H1 (cell line): ENCODE results near the gene MEGF11. TPM values are rescaled to one million over a fixed set of nuclear protein-coding genes. Genes with fewer than 3 reads are reported as not detected.

Source experiments
- CTCF ChIA-PET: fragments of 300-600 bp; sonication (Branson Sonifier 250); formaldehyde crosslinking; loops from one replicate; lab custom pipeline; 2021; ENCODE audit not compliant: partially characterized antibody; lab: Charles Lee
- POLR2A ChIA-PET: fragments of 300-600 bp; sonication (Branson Sonifier 250); formaldehyde crosslinking; loops from one replicate; lab custom pipeline; 2021; ENCODE audit warnings: inconsistent platforms; ENCODE audit not compliant: partially characterized antibody; lab: Charles Lee
- DNase-seq, 2 experiments: peaks; one replicate each; pipeline versions ENCODE4 v3.0.0 to v3.0.0-alpha.2; 2010 to 2022; ENCODE audit warnings: low spot score in 2 of 2, low read depth in 1 of 2, mixed read lengths in 1 of 2
- FAIRE-seq: peaks from 2 replicates; lab custom pipeline; 2011; peaks lifted over from hg19 to GRCh38; lab: Jason Lieb, UNC
- H2AFZ ChIP-seq: 2 replicates; pipeline ENCODE4 v1.8.1; 2012; ENCODE audit warnings: low read length, inconsistent platforms
- H2AK5ac ChIP-seq: 2 replicates; pipeline ENCODE4 v1.6.1; 2013; ENCODE audit warnings: low read depth, low read length
- H2BK120ac ChIP-seq: replicated peaks from 2 replicates; pipeline ENCODE3; 2013; ENCODE audit warnings: low read depth, low read length, inconsistent platforms
- H2BK12ac ChIP-seq: 2 replicates; pipeline ENCODE4 v1.6.1; 2013; ENCODE audit warnings: low read depth, low read length
- H2BK15ac ChIP-seq: 2 replicates; pipeline ENCODE4 v1.6.1; 2013; ENCODE audit warnings: low read length
- H2BK20ac ChIP-seq: 2 replicates; pipeline ENCODE4 v1.6.1; 2013; ENCODE audit warnings: low read length
- H2BK5ac ChIP-seq: 2 replicates; pipeline ENCODE4 v1.6.1; 2013; ENCODE audit warnings: low read depth, low read length
- H3K14ac ChIP-seq: 2 replicates; pipeline ENCODE4 v1.6.1; 2013; ENCODE audit warnings: inconsistent platforms; ENCODE audit not compliant: insufficient read length
- H3K18ac ChIP-seq: 2 replicates; pipeline ENCODE4 v1.6.1; 2013; ENCODE audit warnings: low read length; ENCODE audit errors: extremely low read depth
- H3K23ac ChIP-seq: 2 replicates; pipeline ENCODE4 v1.6.1; 2013; ENCODE audit warnings: inconsistent platforms; ENCODE audit not compliant: insufficient read length
- H3K23me2 ChIP-seq: 2 replicates; pipeline ENCODE4 v1.6.1; 2013; ENCODE audit warnings: low read depth, low read length
- H3K27ac ChIP-seq: 2 replicates; pipeline ENCODE4 v1.6.1; 2011; ENCODE audit warnings: low read depth, low read length, inconsistent platforms
- H3K27me3 ChIP-seq, 4 experiments: replicated peaks in 1 of 4; 1 replicate in 1 of 4; 2 replicates in 3 of 4; pipeline versions ENCODE4 v1.6.1 to v1.8.1; 2011 to 2013; ENCODE audit warnings: low read length in 3 of 4, mild to moderate bottlenecking in 3 of 4, inconsistent platforms in 2 of 4, mixed read lengths in 2 of 4, moderate library complexity in 1 of 4; ENCODE audit not compliant: control insufficient read depth in 3 of 4, insufficient read depth in 3 of 4; ENCODE audit errors: extremely low read depth in 1 of 4
- H3K36me3 ChIP-seq, 4 experiments: 2 replicates each; pipeline versions ENCODE4 v1.6.1 to v1.8.1; 2011 to 2013; ENCODE audit warnings: mild to moderate bottlenecking in 4 of 4, low read length in 3 of 4, moderate library complexity in 2 of 4, control low read depth in 1 of 4, inconsistent platforms in 1 of 4; ENCODE audit not compliant: insufficient read depth in 4 of 4, control insufficient read depth in 2 of 4
- H3K4ac ChIP-seq: replicated peaks from 2 replicates; pipeline ENCODE3; 2013; ENCODE audit warnings: low read length, low read depth, mixed read lengths, inconsistent platforms; ENCODE audit not compliant: insufficient read length
- H3K4me1 ChIP-seq, 4 experiments: replicated peaks in 1 of 4; 1 replicate in 1 of 4; 2 replicates in 3 of 4; pipeline versions ENCODE4 v1.6.1 to v1.8.1; 2011 to 2013; ENCODE audit warnings: low read length in 3 of 4, inconsistent platforms in 2 of 4, mixed read lengths in 1 of 4; ENCODE audit not compliant: insufficient read depth in 4 of 4, control insufficient read depth in 3 of 4
- H3K4me2 ChIP-seq, 2 experiments: 2 replicates each; pipeline versions ENCODE4 v1.6.1 to v1.8.1; 2011 to 2013; ENCODE audit warnings: low read depth in 2 of 2, low read length in 2 of 2, control low read depth in 1 of 2, inconsistent platforms in 1 of 2, mild to moderate bottlenecking in 1 of 2; ENCODE audit not compliant: insufficient read depth in 1 of 2
- H3K4me3 ChIP-seq, 4 experiments: fragments of 200-600, 300-600 bp in 1 of 4; sonication (generic), shearing (Covaris generic), sonication (Bioruptor Twin) in 1 of 4; 2 replicates each; pipeline versions ENCODE4 v1.5.1 to v1.8.1; 2011 to 2016; ENCODE audit warnings: low read length in 4 of 4, low read depth in 3 of 4, control low read depth in 2 of 4, inconsistent platforms in 2 of 4, mild to moderate bottlenecking in 2 of 4, mixed read lengths in 1 of 4, moderate library complexity in 1 of 4; ENCODE audit not compliant: insufficient read depth in 2 of 4; ENCODE audit errors: extremely low read depth in 1 of 4
- H3K56ac ChIP-seq: replicated peaks from 2 replicates; pipeline ENCODE3; 2013; ENCODE audit warnings: low read depth, mild to moderate bottlenecking, mixed read lengths, low read length, inconsistent platforms; ENCODE audit not compliant: insufficient read length
- H3K79me1 ChIP-seq: 2 replicates; pipeline ENCODE4 v1.6.1; 2013; ENCODE audit warnings: low read depth, low read length, control low read depth
- H3K79me2 ChIP-seq, 2 experiments: 2 replicates each; pipeline versions ENCODE4 v1.6.1 to v1.8.1; 2012 to 2013; ENCODE audit warnings: low read length in 2 of 2, mild to moderate bottlenecking in 2 of 2, inconsistent platforms in 1 of 2; ENCODE audit not compliant: insufficient read depth in 2 of 2, control insufficient read depth in 1 of 2
- H3K9ac ChIP-seq, 4 experiments: replicated peaks in 1 of 4; 1 replicate in 1 of 4; 2 replicates in 3 of 4; pipeline versions ENCODE4 v1.6.1 to v1.8.1; 2011 to 2013; ENCODE audit warnings: low read depth in 3 of 4, low read length in 3 of 4, control low read depth in 2 of 4, mild to moderate bottlenecking in 2 of 4, moderate library complexity in 2 of 4, inconsistent platforms in 1 of 4; ENCODE audit errors: extremely low read depth in 1 of 4
- H3K9me3 ChIP-seq, 2 experiments: 2 replicates each; pipeline versions ENCODE4 v1.6.1 to v1.8.1; 2012 to 2013; ENCODE audit warnings: mild to moderate bottlenecking in 2 of 2, moderate library complexity in 2 of 2, control low read depth in 1 of 2, inconsistent platforms in 1 of 2, low read depth in 1 of 2, low read length in 1 of 2, mixed read lengths in 1 of 2; ENCODE audit not compliant: insufficient read depth in 2 of 2
- H4K20me1 ChIP-seq, 2 experiments: replicated peaks in 1 of 2; 2 replicates each; pipeline versions ENCODE3 to v1.8.1; 2011 to 2013; ENCODE audit warnings: inconsistent platforms in 2 of 2, low read length in 2 of 2, mild to moderate bottlenecking in 1 of 2; ENCODE audit not compliant: insufficient read depth in 2 of 2, control insufficient read depth in 1 of 2
- H4K5ac ChIP-seq: 2 replicates; pipeline ENCODE4 v1.6.1; 2013; ENCODE audit warnings: low read length, low read depth, mixed read lengths, inconsistent platforms; ENCODE audit not compliant: insufficient read length
- H4K8ac ChIP-seq: 2 replicates; pipeline ENCODE4 v1.8.0; 2013; ENCODE audit warnings: mild to moderate bottlenecking, moderate library complexity, low read length, inconsistent platforms; ENCODE audit not compliant: insufficient read depth; ENCODE audit errors: extremely low read depth
- H4K91ac ChIP-seq: replicated peaks from 2 replicates; pipeline ENCODE3; 2013; ENCODE audit warnings: low read length, mixed read lengths, inconsistent platforms; ENCODE audit not compliant: insufficient read length
- BRCA1 ChIP-seq: IDR thresholded peaks from 2 replicates; pipeline ENCODE4 v1.6.1; 2012; ENCODE audit warnings: low read depth, low read length, improper control_type of control experiment
- HDAC6 ChIP-seq: IDR thresholded peaks from one replicate; pipeline ENCODE4 v1.7.1; 2012; ENCODE audit warnings: low read depth, mild to moderate bottlenecking, inconsistent platforms, low read length, moderate library complexity
- RAD21 ChIP-seq, 2 experiments: IDR thresholded peaks in 1 of 2; conservative IDR thresholded peaks in 1 of 2; 2 replicates each; pipeline ENCODE4 v1.6.1; 2011; ENCODE audit warnings: low read depth in 2 of 2, low read length in 2 of 2, improper control_type of control experiment in 1 of 2, inconsistent platforms in 1 of 2, mild to moderate bottlenecking in 1 of 2, moderate library complexity in 1 of 2
- SIN3A ChIP-seq, 2 experiments: IDR thresholded peaks in 1 of 2; conservative IDR thresholded peaks in 1 of 2; 2 replicates each; pipeline ENCODE4 v1.6.1; 2011 to 2012; ENCODE audit warnings: low read length in 2 of 2, improper control_type of control experiment in 1 of 2, low read depth in 1 of 2, mild to moderate bottlenecking in 1 of 2
- YY1 ChIP-seq: IDR thresholded peaks from 2 replicates; pipeline ENCODE4 v1.6.1; 2011; ENCODE audit warnings: low read depth, mild to moderate bottlenecking, low read length
- WGBS, 2 experiments: shearing (Covaris generic) in 1 of 2; methylation state at CpG; one replicate each; pipeline versions ENCODE4 v1.1.6 to v1.1.7; 2013 to 2015; ENCODE audit warnings: low lambda C conversion rate in 2 of 2, mixed read lengths in 2 of 2, inconsistent platforms in 1 of 2, low coverage in 1 of 2, missing lambda C conversion rate in 1 of 2; ENCODE audit not compliant: insufficient replicate concordance in 2 of 2, insufficient coverage in 1 of 2, insufficient read length in 1 of 2; ENCODE audit errors: extremely low coverage in 1 of 2, missing lambda C conversion rate in 1 of 2; 5-methylcytosine and 5-hydroxymethylcytosine counted together
- polyA plus RNA-seq, 7 experiments: library from polyadenylated mRNA; depleted of rRNA in 3 of 7; stranded (reverse) in 5 of 7; unstranded in 2 of 7; fragments of >200 nt in 5 of 7; fragments of 200-250 nt in 2 of 7; gene quantifications; 1 replicate in 5 of 7; 2 replicates in 1 of 7; 4 replicates in 1 of 7; pipeline versions ENCODE4 v1.2.1 to v1.2.3, GENCODE V29; 2011 to 2013; ENCODE audit warnings: missing spikeins in 2 of 7, mixed read lengths in 2 of 7
- total RNA-seq: library from RNA; stranded (reverse); fragmentation: NEBNext Ultra II Directional; extraction: Animal tissue kit (Norgen Biotek cat#: 25700); gene quantifications from 2 replicates; pipeline ENCODE4 v1.2.1, GENCODE V29; 2021
- TF ChIP-seq, protein P1 (sequence below), 3 experiments: IDR thresholded peaks; 1 replicate in 2 of 3; 2 replicates in 1 of 3; pipeline versions ENCODE4 v1.5.1 to v1.6.1; 2011; ENCODE audit warnings: low read length in 3 of 3, mild to moderate bottlenecking in 3 of 3, inconsistent platforms in 2 of 3, low read depth in 1 of 3, moderate library complexity in 1 of 3; ENCODE audit not compliant: insufficient read depth in 1 of 3; ENCODE audit errors: control extremely low read depth in 1 of 3

The MEGF11 gene
- total and polyA plus RNA-seq, 2 of the 8 experiments (the other 6 are each of a cell fraction or from before 2014, with no cell fraction given) = 4.4 to 4.8 TPM

- H3K9ac ChIP-seq = no peak overlapping the region
- no peaks in the 10 kb centered on the region for H3K4me1 ChIP-seq
- H2BK15ac ChIP-seq = no peak overlapping the region
- H3K14ac ChIP-seq = no peak overlapping the region
- no peak overlapping the region for H2BK12ac ChIP-seq
- no peak overlapping the region for H3K56ac ChIP-seq
- H4K91ac ChIP-seq = no peak overlapping the region
- H2BK120ac ChIP-seq = no peak overlapping the region
- no peak overlapping the region for H2BK20ac ChIP-seq
- TF ChIP-seq RAD21 (IDR thresholded peaks at IDR 0.05 in 1 of 2, conservative IDR thresholded peaks at IDR 0.05 in 1 of 2; ENCODE audit: low read depth in 2 of 2, low read length in 2 of 2) (peak; percentile 59 to 65), BRCA1 (no peak), SIN3A (conservative IDR thresholded peaks at IDR 0.05 in 1 of 2, IDR thresholded peaks at IDR 0.05 in 1 of 2; ENCODE audit: low read depth in 1 of 2, low read length in 2 of 2) (0 out of 4 replicates have a peak, but pooled peaks of 1 of the 2 experiments have one; percentile 31), YY1 (peak; percentile 72; the same call in 1 of the 2 replicates), HDAC6 (no peak)
- TF ChIP-seq, protein P1, sequence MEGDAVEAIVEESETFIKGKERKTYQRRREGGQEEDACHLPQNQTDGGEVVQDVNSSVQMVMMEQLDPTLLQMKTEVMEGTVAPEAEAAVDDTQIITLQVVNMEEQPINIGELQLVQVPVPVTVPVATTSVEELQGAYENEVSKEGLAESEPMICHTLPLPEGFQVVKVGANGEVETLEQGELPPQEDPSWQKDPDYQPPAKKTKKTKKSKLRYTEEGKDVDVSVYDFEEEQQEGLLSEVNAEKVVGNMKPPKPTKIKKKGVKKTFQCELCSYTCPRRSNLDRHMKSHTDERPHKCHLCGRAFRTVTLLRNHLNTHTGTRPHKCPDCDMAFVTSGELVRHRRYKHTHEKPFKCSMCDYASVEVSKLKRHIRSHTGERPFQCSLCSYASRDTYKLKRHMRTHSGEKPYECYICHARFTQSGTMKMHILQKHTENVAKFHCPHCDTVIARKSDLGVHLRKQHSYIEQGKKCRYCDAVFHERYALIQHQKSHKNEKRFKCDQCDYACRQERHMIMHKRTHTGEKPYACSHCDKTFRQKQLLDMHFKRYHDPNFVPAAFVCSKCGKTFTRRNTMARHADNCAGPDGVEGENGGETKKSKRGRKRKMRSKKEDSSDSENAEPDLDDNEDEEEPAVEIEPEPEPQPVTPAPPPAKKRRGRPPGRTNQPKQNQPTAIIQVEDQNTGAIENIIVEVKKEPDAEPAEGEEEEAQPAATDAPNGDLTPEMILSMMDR (IDR thresholded peaks at IDR 0.05; ENCODE audit: control extremely low read depth in 1 of 3, insufficient read depth in 1 of 3, low read depth in 1 of 3, low read length in 3 of 3) = peak; percentile 60 to 71 (median 70)
- TF ChIP-seq, all 59 proteins: peak for 4
- H3K79me1 ChIP-seq = no peaks in the 10 kb centered on the region
- no peaks in the 10 kb centered on the region for H3K79me2 ChIP-seq
- H3K4ac ChIP-seq = no peak overlapping the region
- H3K4me3 ChIP-seq = no peak overlapping the region
- no peak for FAIRE-seq
- POLR2A ChIA-PET = no interaction called here
- H4K8ac ChIP-seq = no peak overlapping the region
- 88% methylated on average over 6 of the region's 6 CpGs; no CpG with 5 or more reads in 1 of the 2 experiments for WGBS, 2 experiments
- no peak overlapping the region for H2AK5ac ChIP-seq
- no peak overlapping the region for H3K27ac ChIP-seq
- no peaks in the 10 kb centered on the region for H3K23me2 ChIP-seq
- H2BK5ac ChIP-seq = no peak overlapping the region
- CTCF ChIA-PET = interaction anchor here (0.6 to 2.3 kb wide), 16 partner anchors 9 to 178 kb away, joined by 3 to 9 read pairs (median 4); no protein-coding TSS in a partner anchor
- no peak overlapping the region for H3K23ac ChIP-seq
- H2AFZ ChIP-seq = no peak overlapping the region
- H3K36me3 ChIP-seq = no peaks in the 10 kb centered on the region
- DNase-seq = no peak
- no peaks in the 10 kb centered on the region for H4K20me1 ChIP-seq
- H4K5ac ChIP-seq = no peak overlapping the region
- no peaks in the 10 kb centered on the region for H3K9me3 ChIP-seq
- no peak overlapping the region for H3K4me2 ChIP-seq
- H3K27me3 ChIP-seq = no peaks in the 10 kb centered on the region
- H3K18ac ChIP-seq = no peak overlapping the region
These were observed 307.9 kb downstream of the MEGF11 start for GRCh38 chr15:65945616-65946015.
